ENCODE measurements around the gene KIF20B. TPM values are rescaled to one million over a fixed set of nuclear protein-coding genes. Genes with fewer than 3 reads are reported as not detected.

The KIF20B gene
- total and polyA plus RNA-seq, 5 donors: 0.81 to 4.5 (median 3.0) TPM

DNA sequence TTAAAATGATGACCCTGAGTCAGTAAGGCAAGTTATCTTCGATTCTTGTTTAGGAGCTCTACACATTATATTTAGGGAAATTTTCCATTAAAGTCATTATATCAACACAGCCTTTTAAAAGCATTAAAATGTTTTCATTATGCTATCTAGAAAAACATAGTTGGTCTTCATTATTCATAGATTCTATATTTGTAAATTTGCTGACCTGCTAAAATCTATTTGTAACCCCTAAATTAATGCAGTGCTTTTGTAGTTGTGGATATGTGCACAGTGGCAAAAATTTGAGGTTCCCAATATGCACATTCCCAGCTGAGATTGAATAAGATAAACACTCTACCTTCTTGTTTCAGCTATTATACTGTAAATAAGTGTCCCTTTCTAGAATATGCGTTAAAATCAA is 81.1 kb downstream of the KIF20B start:
- DNase-seq (no peak), ATAC-seq (no peak)
- WGBS: 92% methylated on average over 2 of the region's 2 CpGs
- intact Hi-C loops (cut with DNase I): no loop called here
- no peaks in the 10 kb centered on the region for H3K4me1 ChIP-seq (ENCODE audit: control insufficient read depth, insufficient read depth, low read length)
- H3K27ac ChIP-seq (ENCODE audit: low read length): no peak overlapping the region
- H3K4me3 ChIP-seq (ENCODE audit: low read length): no peak overlapping the region
- H3K9me3 ChIP-seq (ENCODE audit: control insufficient read depth, low read length): no peaks in the 10 kb centered on the region
- H3K27me3 ChIP-seq (ENCODE audit: control insufficient read depth, insufficient read depth): no peaks in the 10 kb centered on the region

DNA sequence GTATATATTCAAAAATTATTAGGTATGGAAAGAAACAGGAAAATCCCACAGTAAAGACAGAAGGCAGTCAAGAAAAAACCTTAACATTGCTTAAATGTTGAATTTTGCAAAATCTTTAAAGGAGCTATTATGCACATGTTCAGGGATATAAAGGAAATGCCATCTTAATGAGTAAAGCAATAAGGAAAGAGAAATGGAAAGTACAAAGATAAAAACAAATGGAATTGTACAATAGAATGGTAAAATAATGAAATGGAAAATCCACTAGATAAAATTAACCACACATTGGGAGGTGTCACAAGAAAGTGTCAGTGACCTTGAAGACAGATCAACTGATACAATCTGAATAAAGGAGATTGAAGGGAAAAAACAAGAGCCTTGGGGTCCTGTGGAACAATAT is 82.0 kb downstream of the KIF20B start:
- Histone ChIP-seq H3K27ac (ENCODE audit: low read length) (no peak overlapping the region), H3K4me1 (ENCODE audit: control insufficient read depth, insufficient read depth, low read length) (no peaks in the 10 kb centered on the region), H3K4me3 (ENCODE audit: low read length) (no peak overlapping the region), H3K27me3 (ENCODE audit: control insufficient read depth, insufficient read depth) (no peaks in the 10 kb centered on the region), H3K9me3 (ENCODE audit: control insufficient read depth, low read length) (no peaks in the 10 kb centered on the region)
- intact Hi-C loops (cut with DNase I): no loop called here
- DNase-seq (no peak), ATAC-seq (no peak)

DNA sequence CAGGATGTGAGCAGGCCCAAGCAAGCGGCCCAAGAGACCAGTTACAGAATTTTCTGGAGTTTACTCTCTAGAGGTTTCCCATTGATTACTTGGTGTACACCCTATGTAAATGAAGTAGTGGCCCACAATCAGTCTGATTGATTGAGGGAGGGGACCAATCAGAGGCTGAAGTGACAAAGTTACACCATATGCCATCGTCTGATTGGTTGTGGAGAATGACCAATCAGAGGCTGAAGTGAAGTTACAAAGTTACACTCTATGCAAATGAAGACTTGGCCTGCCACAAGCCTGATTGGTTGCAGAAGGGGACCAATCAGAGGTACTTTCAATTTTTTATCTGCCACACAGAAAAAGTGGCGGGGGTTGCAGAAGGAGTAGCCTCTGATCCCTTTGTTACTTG is 83.7 kb downstream of the KIF20B start:
- H3K27me3 ChIP-seq (ENCODE audit: control insufficient read depth, insufficient read depth): no peaks in the 10 kb centered on the region
- ATAC-seq: no peak
- intact Hi-C loops (cut with DNase I): no loop called here
- H3K4me1 ChIP-seq (ENCODE audit: control insufficient read depth, insufficient read depth, low read length): no peaks in the 10 kb centered on the region
- no peak overlapping the region for H3K4me3 ChIP-seq (ENCODE audit: low read length)
- 96% methylated on average over 3 of the region's 3 CpGs for WGBS
- no peak overlapping the region for H3K27ac ChIP-seq (ENCODE audit: low read length)
- H3K9me3 ChIP-seq (ENCODE audit: control insufficient read depth, low read length): no peaks in the 10 kb centered on the region
- DNase-seq: no peak

DNA sequence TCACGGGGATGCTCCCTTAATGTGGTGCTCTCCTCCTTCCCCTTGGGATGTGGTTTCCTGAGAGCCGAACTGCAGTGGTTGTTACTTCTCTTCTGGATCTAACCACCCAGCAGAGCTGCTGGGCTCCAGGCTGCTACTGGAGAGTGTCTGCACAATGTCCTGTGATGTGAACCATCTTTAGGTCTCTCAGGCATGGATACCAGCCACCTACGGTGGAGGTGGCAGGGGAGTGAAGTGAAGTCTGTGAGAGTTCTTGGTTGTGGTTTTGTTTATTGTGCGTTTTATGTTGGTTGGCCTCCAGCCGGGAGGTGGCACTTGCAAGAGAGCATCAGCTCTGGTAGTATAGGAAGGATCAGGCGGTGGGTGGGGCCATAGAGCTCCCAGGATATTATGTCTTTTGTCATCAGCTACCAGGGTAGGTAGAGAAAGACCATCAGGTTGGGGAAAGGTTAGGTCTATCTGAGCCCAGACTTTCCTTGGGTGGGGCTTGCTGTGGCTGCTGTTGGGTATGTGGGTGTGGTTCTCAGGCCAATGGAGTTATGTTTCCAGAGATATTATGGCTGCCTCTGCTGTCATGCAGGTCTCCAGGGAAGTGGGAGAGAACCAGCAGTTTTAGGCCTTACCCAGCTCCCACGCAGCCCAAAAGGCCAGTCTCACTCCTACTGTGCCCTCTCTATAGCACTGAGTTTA is 87.9 kb downstream of the KIF20B start:
- no peak for ATAC-seq
- no peaks in the 10 kb centered on the region for H3K27me3 ChIP-seq (ENCODE audit: control insufficient read depth, insufficient read depth)
- no peaks in the 10 kb centered on the region for H3K4me1 ChIP-seq (ENCODE audit: control insufficient read depth, insufficient read depth, low read length)
- 83% methylated on average over 7 of the region's 7 CpGs for WGBS
- no peak for DNase-seq
- H3K4me3 ChIP-seq (ENCODE audit: low read length): no peak overlapping the region
- H3K27ac ChIP-seq (ENCODE audit: low read length): no peak overlapping the region
- intact Hi-C loops (cut with DNase I): no loop called here
- H3K9me3 ChIP-seq (ENCODE audit: control insufficient read depth, low read length): no peaks in the 10 kb centered on the region

DNA sequence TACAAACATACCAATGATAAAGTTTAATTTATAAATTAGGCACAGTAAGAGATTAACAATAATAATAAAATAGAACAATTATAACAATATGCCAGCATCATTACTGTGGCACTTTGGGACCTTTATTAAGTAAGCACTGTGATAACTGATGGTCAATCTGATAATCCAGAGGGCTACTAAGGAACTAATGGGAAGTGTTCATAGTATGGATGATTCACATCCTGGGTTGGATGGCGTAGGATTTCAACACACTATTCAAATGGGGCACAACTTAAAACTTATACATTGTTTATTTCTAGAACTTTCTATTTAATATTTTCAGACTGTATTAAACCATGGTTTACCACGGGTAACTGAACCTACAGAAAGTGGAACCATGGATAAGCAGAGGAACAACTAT is 90.8 kb downstream of the KIF20B start:
- ATAC-seq: no peak
- intact Hi-C loops (cut with DNase I): loop anchor here in 3 of 4 donors (5.0 to 10.0 kb wide), 4 partner anchors 353 to 1073 kb away; no protein-coding TSS in a partner anchor
- Histone ChIP-seq H3K27ac (ENCODE audit: low read length) (no peak overlapping the region), H3K4me1 (ENCODE audit: control insufficient read depth, insufficient read depth, low read length) (no peaks in the 10 kb centered on the region), H3K9me3 (ENCODE audit: control insufficient read depth, low read length) (no peaks in the 10 kb centered on the region), H3K4me3 (ENCODE audit: low read length) (no peak overlapping the region), H3K27me3 (ENCODE audit: control insufficient read depth, insufficient read depth) (no peaks in the 10 kb centered on the region)
- WGBS: 77% methylated on average over 2 of the region's 2 CpGs
- no peak for DNase-seq

DNA sequence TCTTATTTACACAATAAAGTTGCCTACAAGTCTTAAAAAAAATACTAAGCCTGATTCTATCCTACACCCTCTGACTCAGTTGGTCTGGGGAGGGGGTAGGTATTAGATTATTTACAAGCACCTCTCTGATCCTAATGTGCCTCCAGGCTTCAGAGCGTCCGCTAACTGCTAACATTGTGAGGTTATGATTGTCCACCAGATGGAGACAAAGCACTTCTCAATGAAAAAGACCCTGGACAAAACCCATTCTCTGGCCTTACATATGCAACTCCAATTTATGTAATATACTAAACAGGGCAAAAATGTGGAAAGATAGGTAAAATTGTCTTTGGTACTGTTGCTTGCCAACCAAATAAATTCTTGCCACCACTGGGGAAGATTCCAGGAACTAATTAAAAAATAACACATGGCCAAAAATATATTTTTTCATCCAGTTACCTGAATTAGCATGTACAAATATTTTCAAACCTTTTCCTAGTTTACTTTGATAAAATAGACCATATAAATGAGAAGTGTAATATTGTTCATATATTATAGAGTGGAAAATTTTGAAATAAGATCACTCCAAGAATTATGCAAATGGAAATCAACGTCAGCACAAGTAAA is 92.4 kb downstream of the KIF20B start:
- intact Hi-C loops (cut with DNase I): loop anchor here in 3 of 4 donors (5.0 to 10.0 kb wide), 4 partner anchors 351 to 1071 kb away; no protein-coding TSS in a partner anchor
- H3K9me3 ChIP-seq (ENCODE audit: control insufficient read depth, low read length): no peaks in the 10 kb centered on the region
- H3K4me1 ChIP-seq (ENCODE audit: control insufficient read depth, insufficient read depth, low read length): no peaks in the 10 kb centered on the region
- DNase-seq (no peak), ATAC-seq (peak; percentile 63 to 69)
- H3K27ac ChIP-seq (ENCODE audit: low read length): no peak overlapping the region
- WGBS: 30% methylated on average over 3 of the region's 3 CpGs
- H3K27me3 ChIP-seq (ENCODE audit: control insufficient read depth, insufficient read depth): no peaks in the 10 kb centered on the region
- H3K4me3 ChIP-seq (ENCODE audit: low read length): no peak overlapping the region

DNA sequence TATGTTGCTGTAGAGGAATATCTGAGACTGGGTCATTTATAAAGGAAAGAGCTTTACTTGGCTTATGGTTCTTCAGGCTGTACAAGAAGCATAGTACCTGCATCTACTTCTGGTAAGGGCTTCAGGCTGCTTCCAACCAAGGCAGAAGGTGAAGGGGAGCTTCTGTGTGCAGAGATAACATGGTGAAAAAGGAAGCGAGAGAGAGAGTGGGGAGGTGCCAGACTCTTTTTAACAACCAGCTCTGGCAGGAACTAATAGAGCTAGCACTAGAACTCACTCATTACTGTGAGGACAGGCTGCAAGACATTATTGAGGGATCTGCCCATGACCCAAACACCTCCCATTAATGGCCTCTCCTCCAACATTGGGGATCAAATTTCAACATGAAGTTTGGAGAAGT is 94.5 kb downstream of the KIF20B start:
- 43% methylated on average over 1 of the region's 1 CpG for WGBS
- intact Hi-C loops (cut with DNase I): loop anchor here in 3 of 4 donors (5.0 to 10.0 kb wide), 4 partner anchors 349 to 1069 kb away; no protein-coding TSS in a partner anchor
- ATAC-seq: no peak
- Histone ChIP-seq H3K4me1 (ENCODE audit: control insufficient read depth, insufficient read depth, low read length) (no peaks in the 10 kb centered on the region), H3K27ac (ENCODE audit: low read length) (no peak overlapping the region), H3K9me3 (ENCODE audit: control insufficient read depth, low read length) (no peaks in the 10 kb centered on the region), H3K4me3 (ENCODE audit: low read length) (no peak overlapping the region), H3K27me3 (ENCODE audit: control insufficient read depth, insufficient read depth) (no peaks in the 10 kb centered on the region)
- DNase-seq: no peak

DNA sequence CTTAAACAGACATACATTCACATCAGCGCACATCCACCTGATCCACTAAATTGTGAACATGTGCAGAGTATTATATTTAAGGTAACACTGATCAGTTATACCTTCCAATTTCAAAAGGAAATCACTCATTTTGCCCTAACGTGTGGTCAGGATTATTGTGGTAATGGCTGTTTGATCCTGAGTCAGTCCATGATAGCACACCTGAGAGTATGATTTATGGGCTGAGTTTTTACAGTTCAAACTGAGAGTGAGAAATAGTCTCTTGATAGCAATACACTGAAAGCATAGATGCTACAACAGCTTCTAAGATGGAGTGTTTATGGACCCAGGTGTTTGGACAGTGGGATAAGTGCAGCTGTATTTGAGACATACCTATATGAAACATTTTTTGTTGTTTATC is 96.7 kb downstream of the KIF20B start:
- intact Hi-C loops (cut with DNase I): loop anchor here in 3 of 4 donors (5.0 to 10.0 kb wide), 4 partner anchors 347 to 1067 kb away; no protein-coding TSS in a partner anchor
- 87% methylated on average over 2 of the region's 2 CpGs for WGBS
- Histone ChIP-seq H3K27ac (ENCODE audit: low read length) (no peak overlapping the region), H3K4me1 (ENCODE audit: control insufficient read depth, insufficient read depth, low read length) (no peaks in the 10 kb centered on the region), H3K4me3 (ENCODE audit: low read length) (no peak overlapping the region), H3K27me3 (ENCODE audit: control insufficient read depth, insufficient read depth) (no peaks in the 10 kb centered on the region), H3K9me3 (ENCODE audit: control insufficient read depth, low read length) (no peaks in the 10 kb centered on the region)
- ATAC-seq (no peak), DNase-seq (no peak)

DNA sequence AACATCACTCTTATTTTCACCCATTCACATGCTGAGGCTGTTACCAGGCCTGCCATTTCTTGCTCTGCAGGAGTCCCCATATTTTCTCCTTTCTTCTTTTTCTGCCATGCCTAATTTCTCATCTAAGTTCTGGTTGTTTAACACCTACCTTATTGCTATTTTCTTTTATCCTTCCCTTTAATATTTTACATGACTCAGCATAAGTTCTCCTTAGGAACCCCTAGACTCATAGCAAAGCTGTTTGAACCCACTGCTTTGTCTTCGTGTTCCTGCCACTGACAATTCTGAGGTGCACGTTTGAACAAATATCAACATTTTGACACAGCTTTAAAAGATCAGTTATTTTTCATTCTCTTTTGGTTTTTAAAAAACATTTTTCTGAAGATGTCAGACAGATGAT is 98.2 kb downstream of the KIF20B start:
- WGBS: 73% methylated on average over 2 of the region's 2 CpGs
- H3K4me3 ChIP-seq (ENCODE audit: low read length): no peak overlapping the region
- no peaks in the 10 kb centered on the region for H3K4me1 ChIP-seq (ENCODE audit: control insufficient read depth, insufficient read depth, low read length)
- no peaks in the 10 kb centered on the region for H3K9me3 ChIP-seq (ENCODE audit: control insufficient read depth, low read length)
- no peak overlapping the region for H3K27ac ChIP-seq (ENCODE audit: low read length)
- DNase-seq: no peak
- no peak for ATAC-seq
- H3K27me3 ChIP-seq (ENCODE audit: control insufficient read depth, insufficient read depth): no peaks in the 10 kb centered on the region
- intact Hi-C loops (cut with DNase I): loop anchor here in 3 of 4 donors (5.0 to 10.0 kb wide), 4 partner anchors 345 to 1065 kb away; no protein-coding TSS in a partner anchor

DNA sequence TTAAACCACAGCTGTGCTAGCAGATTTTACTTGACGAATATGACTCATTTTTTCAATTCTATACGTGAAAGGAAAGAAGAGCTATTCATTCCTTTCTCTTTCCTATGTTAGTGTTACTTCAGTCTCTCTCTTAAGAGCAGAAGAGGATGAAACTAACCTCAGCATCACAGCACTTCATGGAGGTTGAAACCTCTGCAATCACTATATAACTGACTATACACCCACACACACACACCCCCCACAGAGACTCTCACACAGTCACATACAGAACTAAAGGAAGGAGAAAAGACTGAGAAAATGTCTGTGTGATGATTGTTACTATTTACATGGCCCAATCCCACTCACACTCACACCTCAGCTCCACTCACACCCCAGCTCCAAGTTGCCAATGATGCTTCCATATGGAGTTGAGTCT is 104.2 kb downstream of the KIF20B start:
- H3K27ac ChIP-seq (ENCODE audit: low read length): no peak overlapping the region
- no peaks in the 10 kb centered on the region for H3K27me3 ChIP-seq (ENCODE audit: control insufficient read depth, insufficient read depth)
- intact Hi-C loops (cut with DNase I): no loop called here
- no peak for DNase-seq
- no peak overlapping the region for H3K4me3 ChIP-seq (ENCODE audit: low read length)
- ATAC-seq: no peak
- no peaks in the 10 kb centered on the region for H3K4me1 ChIP-seq (ENCODE audit: control insufficient read depth, insufficient read depth, low read length)
- H3K9me3 ChIP-seq (ENCODE audit: control insufficient read depth, low read length): no peaks in the 10 kb centered on the region
- WGBS: 59% methylated on average over 2 of the region's 2 CpGs

DNA sequence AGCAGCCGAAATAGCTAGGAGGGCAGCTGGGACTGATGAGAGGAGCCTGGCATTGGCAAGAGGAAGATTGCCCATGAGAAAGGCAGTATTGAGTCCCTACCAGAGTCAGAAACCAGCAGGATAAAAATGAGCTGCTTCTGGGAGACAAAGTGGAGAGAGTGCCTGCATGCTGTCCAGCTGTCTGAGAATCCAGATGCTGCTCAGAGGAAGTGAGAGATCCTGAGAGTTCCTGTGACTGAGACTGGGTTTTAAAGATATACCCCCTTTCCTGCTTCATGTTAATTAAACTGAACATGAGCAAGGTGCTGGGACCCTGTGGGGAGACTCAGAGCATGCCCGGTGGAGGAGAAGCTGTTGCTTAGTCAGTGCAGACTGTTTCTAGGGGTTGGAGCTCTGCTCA is 107.5 kb downstream of the KIF20B start:
- H3K4me3 ChIP-seq (ENCODE audit: low read length): no peak overlapping the region
- intact Hi-C loops (cut with DNase I): no loop called here
- no peaks in the 10 kb centered on the region for H3K9me3 ChIP-seq (ENCODE audit: control insufficient read depth, low read length)
- DNase-seq (no peak), ATAC-seq (no peak)
- no peak overlapping the region for H3K27ac ChIP-seq (ENCODE audit: low read length)
- no peaks in the 10 kb centered on the region for H3K4me1 ChIP-seq (ENCODE audit: control insufficient read depth, insufficient read depth, low read length)
- H3K27me3 ChIP-seq (ENCODE audit: control insufficient read depth, insufficient read depth): no peaks in the 10 kb centered on the region
- WGBS: 58% methylated on average over 2 of the region's 2 CpGs
